Stimulated activated CD8-positive, alpha-beta memory T cell treated with anti-CD3 and anti-CD28 coated beads, Interleukin-7, amount 100 ng/mL, for 48 hours (primary cell): ENCODE measurements around the gene RLN2.

Experiments
- DNase-seq, 2 donors: peaks; one replicate each; pipeline ENCODE4 v3.0.0-alpha.2; 2020; ENCODE audit warnings: low read depth in 1 of 2; ENCODE audit errors: extremely low read depth in 1 of 2

RLN2 gene

GRCh38 chr9:5269249-5269715 lies 35.2 kb downstream of the RLN2 start:
- no peak for DNase-seq

- DNase-seq = no peak
Observed at GRCh38 chr9:5265939-5266338, 38.6 kb downstream of the RLN2 start.

- no peak for DNase-seq
Observed at GRCh38 chr9:5264219-5264595, 40.3 kb downstream of the RLN2 start.

- no peak for DNase-seq
Observed at GRCh38 chr9:5263351-5264218, 40.9 kb downstream of the RLN2 start.
